Measurements from ENCODE around the gene LCN2. TPM values are rescaled to one million over a fixed set of nuclear protein-coding genes. Genes with fewer than 3 reads are reported as not detected.
A peak's percentile ranks its signal among the peaks of the same experiment; 100 is the strongest.

Gene LCN2
- total and polyA plus RNA-seq, 9 of the 15 experiments (the other 6 are each of a cell fraction or from before 2014, with no cell fraction given): 0.10 to 1.2 (median 0.44) TPM; not detected in 1

DNA sequence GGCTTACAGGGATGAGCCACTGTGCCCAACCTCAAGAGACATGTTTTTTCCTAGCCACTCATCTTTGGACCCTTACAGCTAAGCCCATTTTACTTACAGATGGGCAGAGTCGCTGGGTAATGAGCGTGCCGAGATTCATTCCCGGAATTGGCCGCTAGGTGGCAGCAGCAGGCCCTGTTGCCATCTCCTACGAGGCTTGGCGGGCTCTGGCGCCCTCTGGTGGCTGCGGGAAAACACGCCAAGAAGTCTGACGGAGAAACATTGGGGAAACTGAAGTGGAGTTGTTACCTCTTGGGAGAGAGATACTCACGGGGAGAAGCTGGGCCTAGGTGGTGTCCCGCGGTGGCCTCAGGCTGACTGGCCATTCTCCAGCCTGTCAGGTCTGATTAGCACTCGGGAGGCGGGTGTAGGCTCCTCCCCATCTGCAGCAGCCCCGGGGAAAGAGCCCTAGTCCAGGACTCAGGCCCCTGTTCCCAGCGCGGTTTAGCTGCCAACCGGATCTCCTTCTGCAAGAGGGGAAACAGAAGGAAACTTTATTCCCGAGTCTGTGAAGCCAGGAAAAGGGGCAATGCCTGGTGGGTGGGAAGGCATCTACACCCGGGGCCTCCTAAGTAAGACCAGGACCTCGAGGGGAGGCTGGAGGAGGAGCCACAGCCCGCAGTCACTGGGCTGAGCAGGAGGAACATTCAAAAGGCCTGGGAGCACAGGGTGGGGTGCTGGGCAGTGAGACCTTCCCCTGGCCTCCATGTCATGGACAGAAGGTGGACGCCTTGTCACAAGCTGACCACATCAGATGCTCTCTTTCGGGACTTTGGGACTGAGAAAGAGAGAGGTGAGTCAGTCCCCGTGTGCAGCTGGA is 31.4 kb upstream of the LCN2 start (continued):
- TF ChIP-seq, protein P1, sequence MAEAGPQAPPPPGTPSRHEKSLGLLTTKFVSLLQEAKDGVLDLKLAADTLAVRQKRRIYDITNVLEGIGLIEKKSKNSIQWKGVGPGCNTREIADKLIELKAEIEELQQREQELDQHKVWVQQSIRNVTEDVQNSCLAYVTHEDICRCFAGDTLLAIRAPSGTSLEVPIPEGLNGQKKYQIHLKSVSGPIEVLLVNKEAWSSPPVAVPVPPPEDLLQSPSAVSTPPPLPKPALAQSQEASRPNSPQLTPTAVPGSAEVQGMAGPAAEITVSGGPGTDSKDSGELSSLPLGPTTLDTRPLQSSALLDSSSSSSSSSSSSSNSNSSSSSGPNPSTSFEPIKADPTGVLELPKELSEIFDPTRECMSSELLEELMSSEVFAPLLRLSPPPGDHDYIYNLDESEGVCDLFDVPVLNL (CRISPR knock-in tag; IDR thresholded peaks at IDR 0.05; ENCODE audit: low read depth): peak; percentile 23; the same call in 1 of the 2 replicates
- 0 out of 2 replicates have a peak, but pooled peaks have one; percentile 18 for TF ChIP-seq ZNF282 (CRISPR knock-in tag; IDR thresholded peaks at IDR 0.05)
- TF ChIP-seq YBX1 (IDR thresholded peaks at IDR 0.05): no peak
- TF ChIP-seq, protein P2, sequence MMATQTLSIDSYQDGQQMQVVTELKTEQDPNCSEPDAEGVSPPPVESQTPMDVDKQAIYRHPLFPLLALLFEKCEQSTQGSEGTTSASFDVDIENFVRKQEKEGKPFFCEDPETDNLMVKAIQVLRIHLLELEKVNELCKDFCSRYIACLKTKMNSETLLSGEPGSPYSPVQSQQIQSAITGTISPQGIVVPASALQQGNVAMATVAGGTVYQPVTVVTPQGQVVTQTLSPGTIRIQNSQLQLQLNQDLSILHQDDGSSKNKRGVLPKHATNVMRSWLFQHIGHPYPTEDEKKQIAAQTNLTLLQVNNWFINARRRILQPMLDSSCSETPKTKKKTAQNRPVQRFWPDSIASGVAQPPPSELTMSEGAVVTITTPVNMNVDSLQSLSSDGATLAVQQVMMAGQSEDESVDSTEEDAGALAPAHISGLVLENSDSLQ (IDR thresholded peaks at IDR 0.05): 0 out of 2 replicates have a peak, but pooled peaks have one; percentile 21
- peak in 2 of 3 experiments; percentile 51 to 60 for TF ChIP-seq YY1 (IDR thresholded peaks at IDR 0.05; ENCODE audit: borderline replicate concordance in 1 of 3, control insufficient read depth in 1 of 3, extremely low read depth in 1 of 3, insufficient read depth in 3 of 3, insufficient read length in 1 of 3, insufficient replicate concordance in 2 of 3, low read depth in 1 of 3, low read length in 2 of 3)
- no peak for TF ChIP-seq TBL1XR1 (IDR thresholded peaks at IDR 0.05; ENCODE audit: low read length in 2 of 2)
- TF ChIP-seq, protein P3, sequence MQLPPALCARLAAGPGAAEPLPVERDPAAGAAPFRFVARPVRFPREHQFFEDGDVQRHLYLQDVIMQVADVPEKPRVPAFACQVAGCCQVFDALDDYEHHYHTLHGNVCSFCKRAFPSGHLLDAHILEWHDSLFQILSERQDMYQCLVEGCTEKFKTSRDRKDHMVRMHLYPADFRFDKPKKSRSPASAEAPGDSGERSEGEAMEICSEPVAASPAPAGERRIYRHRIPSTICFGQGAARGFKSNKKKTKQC (CRISPR knock-in tag; IDR thresholded peaks at IDR 0.05): peak; percentile 45; the same call in 1 of the 2 replicates
- no peak for TF ChIP-seq TGIF2 (CRISPR knock-in tag; IDR thresholded peaks at IDR 0.05)
- TF ChIP-seq ZNF445 (CRISPR knock-in tag; IDR thresholded peaks at IDR 0.05; ENCODE audit: low read depth): no peak
- no peak for TF ChIP-seq SMARCA5 (IDR thresholded peaks at IDR 0.05)
- TF ChIP-seq, protein P4, sequence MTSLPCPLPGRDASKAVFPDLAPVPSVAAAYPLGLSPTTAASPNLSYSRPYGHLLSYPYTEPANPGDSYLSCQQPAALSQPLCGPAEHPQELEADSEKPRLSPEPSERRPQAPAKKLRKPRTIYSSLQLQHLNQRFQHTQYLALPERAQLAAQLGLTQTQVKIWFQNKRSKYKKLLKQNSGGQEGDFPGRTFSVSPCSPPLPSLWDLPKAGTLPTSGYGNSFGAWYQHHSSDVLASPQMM (CRISPR knock-in tag; IDR thresholded peaks at IDR 0.05): no peak
- TF ChIP-seq, protein P5, sequence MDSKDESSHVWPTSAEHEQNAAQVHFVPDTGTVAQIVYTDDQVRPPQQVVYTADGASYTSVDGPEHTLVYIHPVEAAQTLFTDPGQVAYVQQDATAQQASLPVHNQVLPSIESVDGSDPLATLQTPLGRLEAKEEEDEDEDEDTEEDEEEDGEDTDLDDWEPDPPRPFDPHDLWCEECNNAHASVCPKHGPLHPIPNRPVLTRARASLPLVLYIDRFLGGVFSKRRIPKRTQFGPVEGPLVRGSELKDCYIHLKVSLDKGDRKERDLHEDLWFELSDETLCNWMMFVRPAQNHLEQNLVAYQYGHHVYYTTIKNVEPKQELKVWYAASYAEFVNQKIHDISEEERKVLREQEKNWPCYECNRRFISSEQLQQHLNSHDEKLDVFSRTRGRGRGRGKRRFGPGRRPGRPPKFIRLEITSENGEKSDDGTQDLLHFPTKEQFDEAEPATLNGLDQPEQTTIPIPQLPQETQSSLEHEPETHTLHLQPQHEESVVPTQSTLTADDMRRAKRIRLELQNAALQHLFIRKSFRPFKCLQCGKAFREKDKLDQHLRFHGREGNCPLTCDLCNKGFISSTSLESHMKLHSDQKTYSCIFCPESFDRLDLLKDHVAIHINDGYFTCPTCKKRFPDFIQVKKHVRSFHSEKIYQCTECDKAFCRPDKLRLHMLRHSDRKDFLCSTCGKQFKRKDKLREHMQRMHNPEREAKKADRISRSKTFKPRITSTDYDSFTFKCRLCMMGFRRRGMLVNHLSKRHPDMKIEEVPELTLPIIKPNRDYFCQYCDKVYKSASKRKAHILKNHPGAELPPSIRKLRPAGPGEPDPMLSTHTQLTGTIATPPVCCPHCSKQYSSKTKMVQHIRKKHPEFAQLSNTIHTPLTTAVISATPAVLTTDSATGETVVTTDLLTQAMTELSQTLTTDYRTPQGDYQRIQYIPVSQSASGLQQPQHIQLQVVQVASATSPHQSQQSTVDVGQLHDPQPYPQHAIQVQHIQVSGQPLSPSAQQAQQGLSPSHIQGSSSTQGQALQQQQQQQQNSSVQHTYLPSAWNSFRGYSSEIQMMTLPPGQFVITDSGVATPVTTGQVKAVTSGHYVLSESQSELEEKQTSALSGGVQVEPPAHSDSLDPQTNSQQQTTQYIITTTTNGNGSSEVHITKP (IDR thresholded peaks at IDR 0.05; ENCODE audit: partially characterized antibody): no peak
- TF ChIP-seq SETDB1 (IDR thresholded peaks at IDR 0.05; ENCODE audit: low read length): no peak
- TF ChIP-seq, protein P6, sequence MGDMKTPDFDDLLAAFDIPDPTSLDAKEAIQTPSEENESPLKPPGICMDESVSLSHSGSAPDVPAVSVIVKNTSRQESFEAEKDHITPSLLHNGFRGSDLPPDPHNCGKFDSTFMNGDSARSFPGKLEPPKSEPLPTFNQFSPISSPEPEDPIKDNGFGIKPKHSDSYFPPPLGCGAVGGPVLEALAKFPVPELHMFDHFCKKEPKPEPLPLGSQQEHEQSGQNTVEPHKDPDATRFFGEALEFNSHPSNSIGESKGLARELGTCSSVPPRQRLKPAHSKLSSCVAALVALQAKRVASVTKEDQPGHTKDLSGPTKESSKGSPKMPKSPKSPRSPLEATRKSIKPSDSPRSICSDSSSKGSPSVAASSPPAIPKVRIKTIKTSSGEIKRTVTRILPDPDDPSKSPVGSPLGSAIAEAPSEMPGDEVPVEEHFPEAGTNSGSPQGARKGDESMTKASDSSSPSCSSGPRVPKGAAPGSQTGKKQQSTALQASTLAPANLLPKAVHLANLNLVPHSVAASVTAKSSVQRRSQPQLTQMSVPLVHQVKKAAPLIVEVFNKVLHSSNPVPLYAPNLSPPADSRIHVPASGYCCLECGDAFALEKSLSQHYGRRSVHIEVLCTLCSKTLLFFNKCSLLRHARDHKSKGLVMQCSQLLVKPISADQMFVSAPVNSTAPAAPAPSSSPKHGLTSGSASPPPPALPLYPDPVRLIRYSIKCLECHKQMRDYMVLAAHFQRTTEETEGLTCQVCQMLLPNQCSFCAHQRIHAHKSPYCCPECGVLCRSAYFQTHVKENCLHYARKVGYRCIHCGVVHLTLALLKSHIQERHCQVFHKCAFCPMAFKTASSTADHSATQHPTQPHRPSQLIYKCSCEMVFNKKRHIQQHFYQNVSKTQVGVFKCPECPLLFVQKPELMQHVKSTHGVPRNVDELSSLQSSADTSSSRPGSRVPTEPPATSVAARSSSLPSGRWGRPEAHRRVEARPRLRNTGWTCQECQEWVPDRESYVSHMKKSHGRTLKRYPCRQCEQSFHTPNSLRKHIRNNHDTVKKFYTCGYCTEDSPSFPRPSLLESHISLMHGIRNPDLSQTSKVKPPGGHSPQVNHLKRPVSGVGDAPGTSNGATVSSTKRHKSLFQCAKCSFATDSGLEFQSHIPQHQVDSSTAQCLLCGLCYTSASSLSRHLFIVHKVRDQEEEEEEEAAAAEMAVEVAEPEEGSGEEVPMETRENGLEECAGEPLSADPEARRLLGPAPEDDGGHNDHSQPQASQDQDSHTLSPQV (IDR thresholded peaks at IDR 0.05): peak; percentile 96
